A549 (cell line): ENCODE data around the gene HOXB4.

Experiments used
- CHD2 ChIP-seq: fragments of 150-350 bp; IDR thresholded peaks from 2 replicates; pipeline ENCODE4 v1.6.1; 2014; ENCODE audit warnings: low read length; ENCODE audit not compliant: partially characterized antibody
- EHF ChIP-seq: fragments of 250-450 bp; sonication (Bioruptor Pico); IDR thresholded peaks from 2 replicates; pipeline ENCODE4 v1.5.0; 2020; ENCODE audit warnings: mild to moderate bottlenecking
- HOXB13 ChIP-seq: fragments of 250-450 bp; sonication (Bioruptor Pico); IDR thresholded peaks from 2 replicates; pipeline ENCODE4 v1.5.0; 2020; ENCODE audit warnings: low read depth, mild to moderate bottlenecking, moderate library complexity
- JUNB ChIP-seq: fragments of >200 bp; sonication (Bioruptor Twin); formaldehyde crosslinking; IDR thresholded peaks from 2 replicates; pipeline ENCODE4 v1.6.1; 2016
- POLR2A ChIP-seq: IDR thresholded peaks from 2 replicates; pipeline ENCODE4 v1.6.1; 2012; ENCODE audit warnings: mild to moderate bottlenecking, low read length
- RARB ChIP-seq: fragments of 250-450 bp; sonication (Bioruptor Pico); IDR thresholded peaks from 2 replicates; pipeline ENCODE4 v1.8.0; 2021; ENCODE audit warnings: mild to moderate bottlenecking, moderate library complexity
- RCOR1 ChIP-seq: fragments of 150-350 bp; IDR thresholded peaks from 2 replicates; pipeline ENCODE4 v1.6.1; 2014; ENCODE audit warnings: antibody characterized with exemption, low read length, low read depth
- TF ChIP-seq, protein P1 (sequence below): fragments of >200 bp; sonication (Bioruptor Twin); formaldehyde crosslinking; IDR thresholded peaks from 3 replicates; pipeline ENCODE4 v1.5.1; 2016
- TF ChIP-seq, protein P2 (sequence below): fragments of 250-450 bp; sonication (Bioruptor Pico); IDR thresholded peaks from 2 replicates; pipeline ENCODE4 v1.5.0; 2021; ENCODE audit warnings: mild to moderate bottlenecking, moderate library complexity, borderline replicate concordance
- TF ChIP-seq, protein P3 (sequence below): IDR thresholded peaks from 2 replicates; pipeline ENCODE4 v1.6.1; 2012

DNA sequence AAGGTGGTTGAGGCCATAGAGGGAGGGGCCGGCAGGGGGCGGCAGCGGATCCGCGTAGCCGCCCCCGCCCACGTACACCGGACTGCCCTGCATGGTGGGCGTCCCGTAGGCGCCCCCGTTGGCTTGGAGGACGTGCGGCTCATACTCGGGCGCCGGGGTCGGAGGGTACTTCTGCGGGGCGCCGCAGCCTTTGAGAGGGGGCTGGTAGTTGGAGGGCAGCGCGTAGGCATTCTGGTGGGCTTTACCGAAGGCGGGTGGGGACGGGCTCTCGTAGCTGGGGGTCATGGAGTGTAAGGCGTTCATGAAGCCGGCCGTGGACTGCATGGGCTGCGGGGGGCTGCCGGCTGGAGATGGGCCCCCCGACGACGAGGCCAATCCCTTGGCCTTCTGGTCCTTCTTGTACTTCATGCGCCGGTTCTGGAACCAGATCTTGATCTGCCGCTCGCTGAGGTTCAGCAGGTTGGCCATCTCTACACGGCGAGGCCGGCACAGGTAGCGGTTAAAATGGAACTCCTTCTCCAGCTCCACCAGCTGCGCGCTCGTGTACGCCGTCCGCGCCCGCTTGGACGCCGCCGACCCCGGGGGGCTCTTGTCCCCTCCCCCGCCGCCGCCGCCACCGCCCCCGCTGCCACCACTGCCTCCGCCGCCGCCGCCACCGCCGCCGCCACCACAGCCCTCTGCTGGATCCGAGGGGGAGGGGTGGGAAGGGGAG is 27.5 kb downstream of the HOXB4 start:
- TF ChIP-seq, protein P1, sequence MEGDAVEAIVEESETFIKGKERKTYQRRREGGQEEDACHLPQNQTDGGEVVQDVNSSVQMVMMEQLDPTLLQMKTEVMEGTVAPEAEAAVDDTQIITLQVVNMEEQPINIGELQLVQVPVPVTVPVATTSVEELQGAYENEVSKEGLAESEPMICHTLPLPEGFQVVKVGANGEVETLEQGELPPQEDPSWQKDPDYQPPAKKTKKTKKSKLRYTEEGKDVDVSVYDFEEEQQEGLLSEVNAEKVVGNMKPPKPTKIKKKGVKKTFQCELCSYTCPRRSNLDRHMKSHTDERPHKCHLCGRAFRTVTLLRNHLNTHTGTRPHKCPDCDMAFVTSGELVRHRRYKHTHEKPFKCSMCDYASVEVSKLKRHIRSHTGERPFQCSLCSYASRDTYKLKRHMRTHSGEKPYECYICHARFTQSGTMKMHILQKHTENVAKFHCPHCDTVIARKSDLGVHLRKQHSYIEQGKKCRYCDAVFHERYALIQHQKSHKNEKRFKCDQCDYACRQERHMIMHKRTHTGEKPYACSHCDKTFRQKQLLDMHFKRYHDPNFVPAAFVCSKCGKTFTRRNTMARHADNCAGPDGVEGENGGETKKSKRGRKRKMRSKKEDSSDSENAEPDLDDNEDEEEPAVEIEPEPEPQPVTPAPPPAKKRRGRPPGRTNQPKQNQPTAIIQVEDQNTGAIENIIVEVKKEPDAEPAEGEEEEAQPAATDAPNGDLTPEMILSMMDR: 0 out of 3 replicates have a peak, but pooled peaks have one; percentile 7
- TF ChIP-seq EHF (CRISPR knock-in tag) (no peak), POLR2A (no peak), RARB (CRISPR knock-in tag) (no peak), RCOR1 (no peak), JUNB (no peak), HOXB13 (CRISPR knock-in tag) (no peak), CHD2 (no peak)
- TF ChIP-seq, protein P2, sequence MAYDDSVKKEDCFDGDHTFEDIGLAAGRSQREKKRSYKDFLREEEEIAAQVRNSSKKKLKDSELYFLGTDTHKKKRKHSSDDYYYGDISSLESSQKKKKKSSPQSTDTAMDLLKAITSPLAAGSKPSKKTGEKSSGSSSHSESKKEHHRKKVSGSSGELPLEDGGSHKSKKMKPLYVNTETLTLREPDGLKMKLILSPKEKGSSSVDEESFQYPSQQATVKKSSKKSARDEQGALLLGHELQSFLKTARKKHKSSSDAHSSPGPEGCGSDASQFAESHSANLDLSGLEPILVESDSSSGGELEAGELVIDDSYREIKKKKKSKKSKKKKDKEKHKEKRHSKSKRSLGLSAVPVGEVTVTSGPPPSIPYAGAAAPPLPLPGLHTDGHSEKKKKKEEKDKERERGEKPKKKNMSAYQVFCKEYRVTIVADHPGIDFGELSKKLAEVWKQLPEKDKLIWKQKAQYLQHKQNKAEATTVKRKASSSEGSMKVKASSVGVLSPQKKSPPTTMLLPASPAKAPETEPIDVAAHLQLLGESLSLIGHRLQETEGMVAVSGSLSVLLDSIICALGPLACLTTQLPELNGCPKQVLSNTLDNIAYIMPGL (CRISPR knock-in tag): no peak
- TF ChIP-seq, protein P3, sequence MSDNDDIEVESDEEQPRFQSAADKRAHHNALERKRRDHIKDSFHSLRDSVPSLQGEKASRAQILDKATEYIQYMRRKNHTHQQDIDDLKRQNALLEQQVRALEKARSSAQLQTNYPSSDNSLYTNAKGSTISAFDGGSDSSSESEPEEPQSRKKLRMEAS: no peak
